ENCODE data around the gene TPP1.

DNA sequence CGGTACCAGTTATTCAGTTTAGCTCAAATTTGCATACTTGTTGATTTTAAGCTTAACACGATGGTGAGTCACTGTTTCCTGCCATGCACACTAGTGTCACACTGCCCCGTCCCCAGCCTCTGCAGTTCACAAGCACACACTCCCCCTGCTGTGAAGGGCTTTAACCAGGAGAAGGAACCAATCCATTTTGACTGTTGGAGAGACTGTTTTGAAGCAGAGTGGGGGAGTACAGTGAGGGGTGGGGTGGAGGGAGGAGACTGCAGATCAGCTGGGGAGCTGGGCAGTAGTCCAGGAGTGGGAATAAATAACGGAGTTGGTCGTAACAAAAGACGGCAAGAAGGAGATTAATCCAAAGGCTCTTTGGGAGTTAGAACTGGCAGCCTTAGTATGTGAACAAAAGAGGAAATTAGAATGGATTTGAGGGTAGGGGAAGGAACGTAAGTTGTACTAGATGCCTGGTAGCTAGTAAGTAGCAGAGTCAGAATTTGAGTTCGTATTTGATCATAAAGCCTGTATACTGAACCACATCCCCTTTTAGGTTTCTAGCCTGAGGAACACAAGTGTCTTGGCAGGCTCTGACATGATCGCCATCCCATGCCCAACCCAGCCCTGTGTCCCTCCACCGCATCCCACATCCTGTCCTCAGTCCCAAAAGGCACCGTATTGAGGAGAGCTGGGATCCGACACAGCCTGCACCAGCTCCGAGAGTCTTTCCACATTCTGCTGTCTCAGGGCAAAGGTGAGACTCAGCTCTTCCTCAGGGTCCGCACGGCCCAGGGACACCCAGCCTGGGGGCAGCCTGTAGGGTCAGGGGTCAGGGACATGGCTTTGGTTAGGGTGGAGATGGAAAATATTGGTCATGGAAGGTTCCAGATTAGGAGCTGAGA lies 862 bp downstream of the TPP1 start:
- TF ChIP-seq, protein P1, sequence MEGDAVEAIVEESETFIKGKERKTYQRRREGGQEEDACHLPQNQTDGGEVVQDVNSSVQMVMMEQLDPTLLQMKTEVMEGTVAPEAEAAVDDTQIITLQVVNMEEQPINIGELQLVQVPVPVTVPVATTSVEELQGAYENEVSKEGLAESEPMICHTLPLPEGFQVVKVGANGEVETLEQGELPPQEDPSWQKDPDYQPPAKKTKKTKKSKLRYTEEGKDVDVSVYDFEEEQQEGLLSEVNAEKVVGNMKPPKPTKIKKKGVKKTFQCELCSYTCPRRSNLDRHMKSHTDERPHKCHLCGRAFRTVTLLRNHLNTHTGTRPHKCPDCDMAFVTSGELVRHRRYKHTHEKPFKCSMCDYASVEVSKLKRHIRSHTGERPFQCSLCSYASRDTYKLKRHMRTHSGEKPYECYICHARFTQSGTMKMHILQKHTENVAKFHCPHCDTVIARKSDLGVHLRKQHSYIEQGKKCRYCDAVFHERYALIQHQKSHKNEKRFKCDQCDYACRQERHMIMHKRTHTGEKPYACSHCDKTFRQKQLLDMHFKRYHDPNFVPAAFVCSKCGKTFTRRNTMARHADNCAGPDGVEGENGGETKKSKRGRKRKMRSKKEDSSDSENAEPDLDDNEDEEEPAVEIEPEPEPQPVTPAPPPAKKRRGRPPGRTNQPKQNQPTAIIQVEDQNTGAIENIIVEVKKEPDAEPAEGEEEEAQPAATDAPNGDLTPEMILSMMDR (IDR thresholded peaks at IDR 0.05): no peak
- no peak for TF ChIP-seq POLR2A (IDR thresholded peaks at IDR 0.05)
